ENCODE measurements around the gene UGT2B7. TPM values are rescaled to one million over a fixed set of nuclear protein-coding genes. Genes with fewer than 3 reads are reported as not detected.
"Not testable (repeated sequence)": the region's sequence is repeated elsewhere in the genome, so short reads cannot be mapped to it uniquely, and the experiment has no call there.

UGT2B7 gene
- total RNA-seq = not detected

- Mint-ChIP-seq H3K27me3 (ENCODE audit: low read depth) (no peaks in the 10 kb centered on the region), H3K4me1 (ENCODE audit: low read depth) (no peaks in the 10 kb centered on the region), H3K9me3 (ENCODE audit: insufficient read depth) (no peaks in the 10 kb centered on the region), H3K4me3 (no peak within 1 kb of the TSS), H3K27ac (no peak within 1 kb of the TSS), H3K36me3 (ENCODE audit: low read depth) (no peaks in the 10 kb centered on the region)
- CTCF ChIA-PET = no interaction called here
- POLR2A ChIA-PET = no interaction called here
- DNase-seq (no peak), ATAC-seq (no peak)
Measured at GRCh38 chr4:69096111-69096656, at the start of gene UGT2B7. Gene UGT2B7 (plus strand): TSS chr4:69096474. CDS start chr4:69096521, 47 bp downstream.

- Mint-ChIP-seq H3K4me3 (no peak overlapping the region), H3K27me3 (ENCODE audit: low read depth) (no peaks in the 10 kb centered on the region), H3K4me1 (ENCODE audit: low read depth) (no peaks in the 10 kb centered on the region), H3K9me3 (ENCODE audit: insufficient read depth) (no peaks in the 10 kb centered on the region), H3K27ac (no peak overlapping the region), H3K36me3 (ENCODE audit: low read depth) (no peaks in the 10 kb centered on the region)
- ChIA-PET POLR2A (no interaction called here), CTCF (no interaction called here)
- ATAC-seq (no peak), DNase-seq (no peak)
Measured at GRCh38 chr4:69049860-69050259, 46.4 kb upstream of the UGT2B7 start.

GRCh38 chr4:69050853-69051575, 45.3 kb upstream of the UGT2B7 start:
- H3K27me3 Mint-ChIP-seq (ENCODE audit: low read depth); H3K9me3 Mint-ChIP-seq (ENCODE audit: insufficient read depth); ATAC-seq; H3K27ac Mint-ChIP-seq; H3K4me1 Mint-ChIP-seq (ENCODE audit: low read depth); H3K36me3 Mint-ChIP-seq (ENCODE audit: low read depth); H3K4me3 Mint-ChIP-seq; POLR2A ChIA-PET; DNase-seq; CTCF ChIA-PET: not testable (repeated sequence)

GRCh38 chr4:69051576-69051943, 44.7 kb upstream of the UGT2B7 start:
- no peak overlapping the region for H3K27ac Mint-ChIP-seq
- CTCF ChIA-PET = no interaction called here

GRCh38 chr4:69053309-69053885, 42.9 kb upstream of the UGT2B7 start:
- H3K27ac Mint-ChIP-seq; POLR2A ChIA-PET; H3K4me3 Mint-ChIP-seq; DNase-seq; H3K9me3 Mint-ChIP-seq (ENCODE audit: insufficient read depth); H3K27me3 Mint-ChIP-seq (ENCODE audit: low read depth); H3K4me1 Mint-ChIP-seq (ENCODE audit: low read depth); H3K36me3 Mint-ChIP-seq (ENCODE audit: low read depth); CTCF ChIA-PET; ATAC-seq: not testable (repeated sequence)

More at GRCh38 chr4:69051576-69051943, 44.7 kb upstream of the UGT2B7 start:
- Mint-ChIP-seq H3K27me3 (ENCODE audit: low read depth) (no peaks in the 10 kb centered on the region), H3K4me3 (no peak overlapping the region), H3K36me3 (ENCODE audit: low read depth) (no peaks in the 10 kb centered on the region), H3K9me3 (ENCODE audit: insufficient read depth) (no peaks in the 10 kb centered on the region), H3K4me1 (ENCODE audit: low read depth) (no peaks in the 10 kb centered on the region)
- DNase-seq (no peak), ATAC-seq (no peak)
- POLR2A ChIA-PET = no interaction called here

- ATAC-seq; H3K36me3 Mint-ChIP-seq (ENCODE audit: low read depth); CTCF ChIA-PET; H3K4me3 Mint-ChIP-seq; H3K9me3 Mint-ChIP-seq (ENCODE audit: insufficient read depth); H3K27me3 Mint-ChIP-seq (ENCODE audit: low read depth); H3K27ac Mint-ChIP-seq; POLR2A ChIA-PET; DNase-seq; H3K4me1 Mint-ChIP-seq (ENCODE audit: low read depth): not testable (repeated sequence)
Measured at GRCh38 chr4:69054033-69054432, 42.2 kb upstream of the UGT2B7 start.

- Mint-ChIP-seq H3K4me1 (ENCODE audit: low read depth) (no peaks in the 10 kb centered on the region), H3K36me3 (ENCODE audit: low read depth) (no peaks in the 10 kb centered on the region), H3K4me3 (no peak overlapping the region), H3K27ac (no peak overlapping the region), H3K9me3 (ENCODE audit: insufficient read depth) (no peaks in the 10 kb centered on the region), H3K27me3 (ENCODE audit: low read depth) (no peaks in the 10 kb centered on the region)
- DNase-seq = no peak
- POLR2A ChIA-PET = no interaction called here
- no peak for ATAC-seq
- CTCF ChIA-PET = no interaction called here
Measured at GRCh38 chr4:69054578-69055200, 41.6 kb upstream of the UGT2B7 start.

GRCh38 chr4:69056150-69056549, 40.1 kb upstream of the UGT2B7 start:
- H3K4me3 Mint-ChIP-seq = no peak overlapping the region
- H3K27ac Mint-ChIP-seq = no peak overlapping the region
- CTCF ChIA-PET = no interaction called here
- H3K4me1 Mint-ChIP-seq (ENCODE audit: low read depth) = no peaks in the 10 kb centered on the region
- POLR2A ChIA-PET = no interaction called here
- no peaks in the 10 kb centered on the region for H3K36me3 Mint-ChIP-seq (ENCODE audit: low read depth)
- DNase-seq (no peak), ATAC-seq (no peak)
- H3K27me3 Mint-ChIP-seq (ENCODE audit: low read depth) = no peaks in the 10 kb centered on the region
- H3K9me3 Mint-ChIP-seq (ENCODE audit: insufficient read depth) = no peaks in the 10 kb centered on the region

- Mint-ChIP-seq H3K4me3 (no peak overlapping the region), H3K9me3 (ENCODE audit: insufficient read depth) (no peaks in the 10 kb centered on the region), H3K27me3 (ENCODE audit: low read depth) (no peaks in the 10 kb centered on the region), H3K27ac (no peak overlapping the region), H3K4me1 (ENCODE audit: low read depth) (no peaks in the 10 kb centered on the region), H3K36me3 (ENCODE audit: low read depth) (no peaks in the 10 kb centered on the region)
- ChIA-PET POLR2A (no interaction called here), CTCF (no interaction called here)
- DNase-seq (no peak), ATAC-seq (no peak)
Measured at GRCh38 chr4:69056921-69057550, 39.2 kb upstream of the UGT2B7 start.

GRCh38 chr4:69057620-69058409, 38.5 kb upstream of the UGT2B7 start:
- ATAC-seq = no peak
- Mint-ChIP-seq H3K36me3 (ENCODE audit: low read depth) (no peaks in the 10 kb centered on the region), H3K27ac (no peak overlapping the region), H3K27me3 (ENCODE audit: low read depth) (no peaks in the 10 kb centered on the region), H3K4me3 (no peak overlapping the region), H3K9me3 (ENCODE audit: insufficient read depth) (no peaks in the 10 kb centered on the region), H3K4me1 (ENCODE audit: low read depth) (no peaks in the 10 kb centered on the region)
- ChIA-PET CTCF (no interaction called here), POLR2A (no interaction called here)
- DNase-seq = no peak

GRCh38 chr4:69058410-69059059, 37.7 kb upstream of the UGT2B7 start:
- Mint-ChIP-seq H3K27me3 (ENCODE audit: low read depth) (no peaks in the 10 kb centered on the region), H3K9me3 (ENCODE audit: insufficient read depth) (no peaks in the 10 kb centered on the region), H3K27ac (no peak overlapping the region), H3K4me1 (ENCODE audit: low read depth) (no peaks in the 10 kb centered on the region), H3K4me3 (no peak overlapping the region), H3K36me3 (ENCODE audit: low read depth) (no peaks in the 10 kb centered on the region)
- ATAC-seq = no peak
- POLR2A ChIA-PET = interaction anchor here (0.6 kb wide), 1 partner anchor 56 kb away, joined by 3 read pairs; no protein-coding TSS in a partner anchor
- DNase-seq = no peak
- CTCF ChIA-PET = no interaction called here

Measured in activated CD8-positive, alpha-beta T cell treated with anti-CD3 and anti-CD28 coated beads, Interleukin-2, amount 10 ng/mL, durations not matched to agents 7 days and 5 days (primary cell).